CD4-positive, alpha-beta T cell (primary cell): Measurements from ENCODE around the gene KCNK6. TPM values are rescaled to one million over a fixed set of nuclear protein-coding genes. Genes with fewer than 3 reads are reported as not detected.

ENCODE experiments used
- ATAC-seq: fragments of 200-7000 bp; cut with Tn5 transposase; one replicate; pipeline ENCODE4 v1.10.0; 2022; ENCODE audit warnings: mild to moderate bottlenecking; ENCODE audit not compliant: poor library complexity
- CTCF ChIA-PET: fragments of 350-600 bp; sonication (Branson Sonifier 250); formaldehyde crosslinking; loops from one replicate; lab custom pipeline; 2021; ENCODE audit warnings: antibody characterized with exemption, inconsistent platforms; lab: Charles Lee
- POLR2A ChIA-PET: fragments of 350-600 bp; sonication (Branson Sonifier 250); formaldehyde crosslinking; loops from one replicate; lab custom pipeline; 2021; ENCODE audit warnings: antibody characterized with exemption, inconsistent platforms; lab: Charles Lee
- DNase-seq, 14 experiments: peaks; one replicate each; pipeline ENCODE4 v3.0.0-alpha.2; 2013 to 2020; ENCODE audit warnings: mixed read lengths in 2 of 14
- H3K27ac ChIP-seq, 2 donors: one replicate each; pipeline versions ENCODE4 v1.5.1 to v1.7.0; 2013; ENCODE audit warnings: low read length in 2 of 2, low read depth in 1 of 2, mild to moderate bottlenecking in 1 of 2
- H3K27me3 ChIP-seq, 2 experiments: 1 replicate in 1 of 2; 2 replicates in 1 of 2; pipeline versions ENCODE4 v1.6.1 to v1.7.0; 2013; ENCODE audit warnings: low read length in 2 of 2, control low read depth in 1 of 2, mild to moderate bottlenecking in 1 of 2, moderate library complexity in 1 of 2; ENCODE audit not compliant: insufficient read depth in 2 of 2, control insufficient read depth in 1 of 2
- H3K36me3 ChIP-seq: one replicate; pipeline ENCODE4 v1.6.1; 2013; ENCODE audit warnings: low read length, control low read depth; ENCODE audit not compliant: insufficient read depth
- H3K4me1 ChIP-seq: one replicate; pipeline ENCODE4 v1.6.1; 2013; ENCODE audit warnings: low read length, control low read depth; ENCODE audit not compliant: insufficient read depth
- H3K4me3 ChIP-seq: one replicate; pipeline ENCODE4 v1.5.1; 2013; ENCODE audit warnings: mild to moderate bottlenecking, low read length, moderate library complexity
- H3K9me3 ChIP-seq, 2 experiments: 1 replicate in 1 of 2; 2 replicates in 1 of 2; pipeline versions ENCODE4 v1.6.1 to v1.7.0; 2013; ENCODE audit warnings: low read length in 2 of 2, mild to moderate bottlenecking in 2 of 2, control low read depth in 1 of 2, moderate library complexity in 1 of 2; ENCODE audit not compliant: control insufficient read depth in 1 of 2, insufficient read depth in 1 of 2
- H3K27ac Mint-ChIP-seq: one replicate; pipeline ENCODE4 v1.8.0; 2020; ENCODE audit warnings: mixed read lengths
- H3K27me3 Mint-ChIP-seq: one replicate; pipeline ENCODE4 v1.8.0; 2021; ENCODE audit warnings: mixed read lengths
- H3K36me3 Mint-ChIP-seq: one replicate; pipeline ENCODE4 v1.8.0; 2021; ENCODE audit warnings: low read depth, mixed read lengths
- H3K4me1 Mint-ChIP-seq: one replicate; pipeline ENCODE4 v1.8.0; 2021; ENCODE audit warnings: low read depth, mixed read lengths
- H3K4me3 Mint-ChIP-seq: one replicate; pipeline ENCODE4 v1.8.0; 2020; ENCODE audit warnings: mild to moderate bottlenecking, mixed read lengths
- H3K9me3 Mint-ChIP-seq: one replicate; pipeline ENCODE4 v1.8.0; 2020; ENCODE audit warnings: mixed read lengths
- CTCF ChIP-seq: fragments of 200-600 bp; IDR thresholded peaks from one replicate; pipeline ENCODE4 v1.8.0; 2022; ENCODE audit warnings: antibody characterized with exemption, mild to moderate bottlenecking
- intact Hi-C, 2 experiments: fragments of 100-400 bp; cut with DNase I in 1 of 2; cut with micrococcal nuclease in 1 of 2; formaldehyde crosslinking; loops; one replicate each; pipeline versions ENCODE4 v1.15.1 to v1.9.0; 2023 to 2025; cut with DNase I, micrococcal nuclease
- total RNA-seq, 174 experiments: library from RNA in 2 of 174; stranded (reverse) in 2 of 174; gene quantifications; one replicate each; pipeline ENCODE4 v1.2.3 and lab custom pipeline; 2021 to 2026

Gene KCNK6
- total RNA-seq, 2 experiments from 2014 or later = 3.0 to 3.1 TPM

- Histone ChIP-seq H3K27ac (no peak overlapping the region), H3K4me1 (no peaks in the 10 kb centered on the region), H3K36me3 (peaks cover 20% of the 10 kb centered on the region), H3K27me3 (no peaks in the 10 kb centered on the region), H3K4me3 (no peak overlapping the region), H3K9me3 (no peaks in the 10 kb centered on the region)
- H3K9me3 Mint-ChIP-seq = no peaks in the 10 kb centered on the region
- H3K4me1 Mint-ChIP-seq = peaks cover 13% of the 10 kb centered on the region
- no peak for TF ChIP-seq CTCF
- CTCF ChIA-PET = no interaction called here
- POLR2A ChIA-PET = no interaction called here
- DNase-seq (no peak), ATAC-seq (no peak)
- H3K36me3 Mint-ChIP-seq = peaks cover 43% of the 10 kb centered on the region
- no peak overlapping the region for H3K4me3 Mint-ChIP-seq
- H3K27me3 Mint-ChIP-seq = no peaks in the 10 kb centered on the region
- intact Hi-C loops = no loop called here
- no peak overlapping the region for H3K27ac Mint-ChIP-seq
Measured at GRCh38 chr19:38285567-38285966, 34.1 kb upstream of the KCNK6 start.

- Histone ChIP-seq H3K4me1 (no peaks in the 10 kb centered on the region), H3K4me3 (no peak overlapping the region), H3K27ac (no peak overlapping the region), H3K27me3 (no peaks in the 10 kb centered on the region), H3K9me3 (no peaks in the 10 kb centered on the region), H3K36me3 (peaks cover 26% of the 10 kb centered on the region)
- Mint-ChIP-seq H3K4me3 (no peak overlapping the region), H3K27me3 (no peaks in the 10 kb centered on the region), H3K27ac (no peak overlapping the region), H3K4me1 (peaks cover under 1% of the 10 kb centered on the region), H3K36me3 (peaks cover 57% of the 10 kb centered on the region), H3K9me3 (no peaks in the 10 kb centered on the region)
- ChIA-PET POLR2A (no interaction called here), CTCF (no interaction called here)
- no peak for TF ChIP-seq CTCF
- intact Hi-C loops = no loop called here
- ATAC-seq (no peak), DNase-seq (peak in 3 of 14 experiments; percentile 23 to 47 (median 40))
Measured at GRCh38 chr19:38287604-38288003, 32.0 kb upstream of the KCNK6 start.

GRCh38 chr19:38288123-38288855 is 31.4 kb upstream of the KCNK6 start:
- Mint-ChIP-seq H3K27me3 (no peaks in the 10 kb centered on the region), H3K36me3 (peaks cover 63% of the 10 kb centered on the region), H3K4me3 (no peak overlapping the region), H3K27ac (no peak overlapping the region), H3K4me1 (no peaks in the 10 kb centered on the region), H3K9me3 (no peaks in the 10 kb centered on the region)
- CTCF ChIA-PET = no interaction called here
- no peak overlapping the region for H3K4me3 ChIP-seq
- no peaks in the 10 kb centered on the region for H3K4me1 ChIP-seq
- H3K27ac ChIP-seq = no peak overlapping the region
- H3K27me3 ChIP-seq = no peaks in the 10 kb centered on the region
- TF ChIP-seq CTCF = no peak
- ATAC-seq = no peak
- no peaks in the 10 kb centered on the region for H3K9me3 ChIP-seq
- no peak for DNase-seq
- POLR2A ChIA-PET = interaction anchor here (1.3 kb wide), 1 partner anchor 24 kb away, joined by 3 read pairs; no protein-coding TSS in a partner anchor
- intact Hi-C loops = no loop called here
- H3K36me3 ChIP-seq = peaks cover 28% of the 10 kb centered on the region
